ENCODE measurements around the gene DRG2. TPM values are rescaled to one million over a fixed set of nuclear protein-coding genes. Genes with fewer than 3 reads are reported as not detected.
A peak's percentile ranks its signal among the peaks of the same experiment; 100 is the strongest.

Gene DRG2
- total and polyA plus RNA-seq, 4 donors, result 20.6 to 41.8 (median 33.8) TPM

DNA sequence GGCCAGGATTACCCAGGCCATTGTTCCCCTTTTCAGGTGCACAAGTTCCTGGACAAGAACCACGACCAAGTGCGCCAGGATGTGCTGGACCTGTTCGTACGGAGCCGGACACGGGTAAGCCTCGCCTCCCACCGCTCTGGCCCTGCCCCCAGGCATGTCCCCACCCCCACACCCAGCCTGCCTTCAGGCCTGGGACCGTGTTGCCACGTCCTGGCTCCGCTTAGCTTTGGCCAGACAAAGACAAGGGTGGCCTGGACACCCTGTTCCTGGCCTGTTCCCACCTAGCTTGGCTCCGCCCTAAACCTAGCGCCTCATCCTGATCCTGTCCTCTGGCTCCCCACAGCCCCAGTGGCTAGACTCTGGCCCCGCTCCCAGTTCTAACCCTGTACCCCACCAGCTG, 51.8 kb downstream of the DRG2 start:
- 84% methylated on average over 14 of the region's 14 CpGs for whole genome bisulfite sequencing (ENCODE audit: insufficient coverage)
- no peaks in the 10 kb centered on the region for H3K27me3 ChIP-seq (ENCODE audit: control insufficient read depth, insufficient read depth, low read length)
- no peak overlapping the region for H3K4me3 ChIP-seq (ENCODE audit: low read depth, low read length)
- no peaks in the 10 kb centered on the region for H3K9me3 ChIP-seq (ENCODE audit: control insufficient read depth, insufficient read depth, low read length)
- no peaks in the 10 kb centered on the region for H3K4me1 ChIP-seq (ENCODE audit: control insufficient read depth, insufficient read depth, low read length)
- H3K27ac ChIP-seq (ENCODE audit: low read depth, low read length), result no peak overlapping the region
- DNase-seq (ENCODE audit: low read depth in 4 of 6, low spot score in 6 of 6), result no peak
- H3K36me3 ChIP-seq (ENCODE audit: control insufficient read depth, insufficient read depth, low read length), result no peaks in the 10 kb centered on the region

DNA sequence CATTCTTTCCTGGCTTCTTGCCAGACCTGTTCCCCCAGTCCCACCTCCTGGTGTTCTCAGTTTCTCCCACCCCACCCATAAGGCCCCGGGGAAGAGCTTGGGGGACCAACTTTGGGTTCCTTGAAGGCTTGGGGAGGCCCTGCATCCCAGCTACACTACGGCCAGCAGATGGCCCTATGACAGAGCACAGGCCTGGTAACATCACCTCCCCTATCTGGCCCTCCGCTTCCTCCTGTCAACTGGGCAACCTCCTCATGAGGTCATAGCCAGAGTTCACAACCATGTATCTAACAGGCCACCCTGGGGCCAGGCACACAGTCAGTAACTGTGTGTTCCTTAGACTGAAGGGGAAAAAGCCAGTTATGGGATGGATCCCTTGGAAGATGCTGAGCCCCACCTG, 52.2 kb downstream of the DRG2 start:
- Histone ChIP-seq H3K4me1 (ENCODE audit: control insufficient read depth, insufficient read depth, low read length) (no peaks in the 10 kb centered on the region), H3K27me3 (ENCODE audit: control insufficient read depth, insufficient read depth, low read length) (no peaks in the 10 kb centered on the region), H3K36me3 (ENCODE audit: control insufficient read depth, insufficient read depth, low read length) (no peaks in the 10 kb centered on the region), H3K4me3 (ENCODE audit: low read depth, low read length) (no peak overlapping the region), H3K27ac (ENCODE audit: low read depth, low read length) (no peak overlapping the region), H3K9me3 (ENCODE audit: control insufficient read depth, insufficient read depth, low read length) (no peaks in the 10 kb centered on the region)
- WGBS (ENCODE audit: insufficient coverage), result 80% methylated on average over 2 of the region's 3 CpGs
- no peak for DNase-seq (ENCODE audit: low read depth in 4 of 6, low spot score in 6 of 6)

DNA sequence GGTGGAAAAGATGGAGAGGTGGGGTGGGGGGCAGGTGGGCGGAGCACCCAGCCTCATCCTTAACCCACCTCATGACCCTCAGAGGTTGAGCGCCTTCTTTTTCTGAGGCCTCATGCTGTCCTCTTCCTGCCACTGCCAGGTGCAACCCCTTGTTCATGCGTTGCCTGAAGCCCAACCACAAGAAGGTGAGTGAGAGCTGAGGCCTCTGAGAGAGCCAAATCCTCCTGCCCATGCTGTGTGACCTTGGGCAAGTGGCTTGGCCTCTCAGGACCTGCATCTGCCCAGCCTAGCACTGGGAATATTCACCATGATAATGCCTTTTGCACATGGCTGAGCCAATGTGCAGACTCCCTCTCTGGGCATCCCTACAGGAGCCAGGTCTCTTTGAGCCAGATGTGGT, 52.9 kb downstream of the DRG2 start:
- Histone ChIP-seq H3K4me3 (ENCODE audit: low read depth, low read length) (no peak overlapping the region), H3K9me3 (ENCODE audit: control insufficient read depth, insufficient read depth, low read length) (no peaks in the 10 kb centered on the region), H3K36me3 (ENCODE audit: control insufficient read depth, insufficient read depth, low read length) (no peaks in the 10 kb centered on the region), H3K27ac (ENCODE audit: low read depth, low read length) (no peak overlapping the region), H3K27me3 (ENCODE audit: control insufficient read depth, insufficient read depth, low read length) (no peaks in the 10 kb centered on the region), H3K4me1 (ENCODE audit: control insufficient read depth, insufficient read depth, low read length) (no peaks in the 10 kb centered on the region)
- 88% methylated on average over 2 of the region's 3 CpGs for WGBS (ENCODE audit: insufficient coverage)
- no peak for DNase-seq (ENCODE audit: low read depth in 4 of 6, low spot score in 6 of 6)

DNA sequence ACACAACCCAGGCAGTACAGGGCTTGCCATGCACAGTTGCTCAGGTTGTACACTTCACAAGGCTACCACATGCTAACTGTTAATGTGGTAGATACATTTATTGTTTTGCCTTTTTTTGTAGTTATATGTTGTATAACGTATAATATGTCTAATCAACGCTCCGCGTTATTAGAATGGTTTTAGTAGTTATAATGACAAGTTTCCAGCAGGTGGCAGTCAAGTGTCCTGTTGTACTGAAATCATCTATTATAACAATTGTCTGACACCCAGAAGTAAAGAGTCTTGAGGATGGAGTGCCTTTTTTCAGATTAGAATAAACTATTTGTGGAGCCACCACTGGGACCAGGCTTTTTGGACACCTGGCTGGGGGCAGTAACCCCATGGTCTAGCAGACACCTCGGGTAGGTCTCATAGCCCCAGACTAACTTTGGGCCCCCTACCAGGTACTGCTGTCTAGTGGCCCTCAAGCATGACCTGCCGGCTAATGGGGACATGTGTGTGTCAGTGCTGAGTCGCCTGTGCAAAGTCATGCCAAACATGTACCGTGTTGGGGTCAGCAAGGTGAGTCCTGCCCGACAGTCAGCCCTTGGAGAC, 53.6 kb downstream of the DRG2 start:
- H3K4me3 ChIP-seq (ENCODE audit: low read depth, low read length), result no peak overlapping the region
- no peaks in the 10 kb centered on the region for H3K9me3 ChIP-seq (ENCODE audit: control insufficient read depth, insufficient read depth, low read length)
- no peaks in the 10 kb centered on the region for H3K27me3 ChIP-seq (ENCODE audit: control insufficient read depth, insufficient read depth, low read length)
- 53% methylated on average over 5 of the region's 9 CpGs for WGBS (ENCODE audit: insufficient coverage)
- no peaks in the 10 kb centered on the region for H3K36me3 ChIP-seq (ENCODE audit: control insufficient read depth, insufficient read depth, low read length)
- DNase-seq (ENCODE audit: low read depth in 4 of 6, low spot score in 6 of 6), result peak; percentile 17 to 87 (median 42)
- no peaks in the 10 kb centered on the region for H3K4me1 ChIP-seq (ENCODE audit: control insufficient read depth, insufficient read depth, low read length)
- H3K27ac ChIP-seq (ENCODE audit: low read depth, low read length), result no peak overlapping the region

DNA sequence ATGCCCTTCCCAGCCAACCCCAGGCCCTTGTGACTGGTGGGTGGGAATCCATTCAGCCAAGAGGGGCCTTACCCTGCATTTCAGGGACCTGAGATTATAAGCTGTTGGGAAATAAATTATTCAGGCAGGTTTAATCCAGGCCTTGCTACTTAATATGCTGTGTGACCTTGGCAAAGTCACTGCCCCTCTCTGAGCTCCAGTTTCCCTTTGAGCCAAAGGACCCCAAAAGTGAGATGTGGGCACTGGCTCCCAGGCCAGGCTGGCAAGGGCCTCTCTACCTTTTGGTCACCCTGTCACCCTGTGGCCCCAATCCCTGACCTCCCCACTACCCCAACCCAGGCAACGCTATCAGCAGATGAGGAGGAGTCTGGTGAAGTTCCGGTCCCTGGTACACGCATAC, 54.7 kb downstream of the DRG2 start:
- Histone ChIP-seq H3K27me3 (ENCODE audit: control insufficient read depth, insufficient read depth, low read length) (no peaks in the 10 kb centered on the region), H3K9me3 (ENCODE audit: control insufficient read depth, insufficient read depth, low read length) (no peaks in the 10 kb centered on the region), H3K4me3 (ENCODE audit: low read depth, low read length) (no peak overlapping the region), H3K4me1 (ENCODE audit: control insufficient read depth, insufficient read depth, low read length) (no peaks in the 10 kb centered on the region), H3K36me3 (ENCODE audit: control insufficient read depth, insufficient read depth, low read length) (no peaks in the 10 kb centered on the region), H3K27ac (ENCODE audit: low read depth, low read length) (no peak overlapping the region)
- WGBS (ENCODE audit: insufficient coverage), result 100% methylated on average over 2 of the region's 3 CpGs
- DNase-seq (ENCODE audit: low read depth in 4 of 6, low spot score in 6 of 6), result no peak

DNA sequence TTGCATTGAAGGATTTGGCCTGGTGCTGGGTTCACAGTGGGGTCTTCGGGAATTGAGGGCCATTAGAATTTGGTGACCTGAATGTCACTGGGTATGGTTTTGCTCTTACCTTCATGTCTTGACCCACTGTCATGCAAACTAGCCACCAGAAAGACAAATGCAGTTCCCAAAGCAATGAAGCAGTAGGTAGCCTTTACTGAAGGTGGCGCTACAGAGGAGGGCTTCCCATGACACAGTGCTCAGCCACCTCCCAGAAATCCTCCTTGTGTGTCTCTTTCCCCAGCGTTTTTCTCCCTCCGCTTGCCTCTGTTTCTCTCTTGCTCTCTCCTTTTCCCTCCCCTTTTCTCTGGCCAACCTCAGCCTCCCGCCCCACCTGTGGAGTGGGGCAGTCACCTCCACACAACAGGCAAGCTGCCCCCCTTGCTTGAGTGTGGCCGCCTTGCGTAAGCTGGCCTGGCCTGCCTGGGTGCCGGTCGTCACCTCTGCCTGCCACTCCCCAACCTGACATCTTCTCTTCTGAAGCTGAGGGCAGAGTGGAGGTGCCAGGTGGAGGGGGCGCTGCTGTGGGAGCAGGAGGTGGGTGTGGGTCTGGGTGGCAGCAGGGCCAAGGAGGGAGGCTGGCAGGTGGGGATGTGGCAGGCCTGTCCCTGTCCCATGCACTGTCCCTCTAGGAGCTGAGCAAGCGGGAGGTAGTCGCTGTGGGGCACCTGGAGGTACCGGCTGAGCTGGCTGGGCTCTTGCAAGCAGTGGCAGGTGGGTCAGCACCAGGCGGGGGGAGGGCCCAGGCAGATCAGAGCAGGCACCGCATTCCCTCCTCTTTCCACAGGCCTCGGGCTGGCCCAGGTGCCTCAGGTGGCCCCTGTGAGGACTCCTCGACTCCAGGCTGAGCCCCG, 55.5 kb downstream of the DRG2 start:
- 71% methylated on average over 15 of the region's 18 CpGs for WGBS (ENCODE audit: insufficient coverage)
- Histone ChIP-seq H3K36me3 (ENCODE audit: control insufficient read depth, insufficient read depth, low read length) (no peaks in the 10 kb centered on the region), H3K4me3 (ENCODE audit: low read depth, low read length) (no peak overlapping the region), H3K27ac (ENCODE audit: low read depth, low read length) (no peak overlapping the region), H3K9me3 (ENCODE audit: control insufficient read depth, insufficient read depth, low read length) (no peaks in the 10 kb centered on the region), H3K27me3 (ENCODE audit: control insufficient read depth, insufficient read depth, low read length) (no peaks in the 10 kb centered on the region), H3K4me1 (ENCODE audit: control insufficient read depth, insufficient read depth, low read length) (no peaks in the 10 kb centered on the region)
- DNase-seq (ENCODE audit: low read depth in 4 of 6, low spot score in 6 of 6), result no peak

DNA sequence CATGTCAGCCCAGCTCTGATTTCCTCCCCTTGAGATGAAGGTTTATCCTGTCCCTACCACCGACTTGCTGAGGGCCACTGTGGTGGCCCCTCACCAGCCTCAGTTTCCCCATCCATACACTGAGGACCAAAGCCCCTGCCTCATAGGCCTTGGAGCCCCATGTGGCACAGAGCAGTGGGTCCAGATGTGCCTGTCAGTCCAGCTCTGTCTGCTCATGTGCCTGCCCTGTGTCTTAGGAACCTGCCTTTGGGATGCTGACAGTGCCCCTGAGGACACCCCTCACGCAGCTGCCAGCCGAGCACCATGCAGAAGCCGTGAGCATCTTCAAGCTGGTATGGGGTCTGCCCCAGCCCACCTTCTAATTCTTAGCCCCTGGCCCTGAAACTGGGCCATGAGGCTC, 56.5 kb downstream of the DRG2 start:
- no peak overlapping the region for H3K27ac ChIP-seq (ENCODE audit: low read depth, low read length)
- no peak overlapping the region for H3K4me3 ChIP-seq (ENCODE audit: low read depth, low read length)
- no peak for DNase-seq (ENCODE audit: low read depth in 4 of 6, low spot score in 6 of 6)
- H3K27me3 ChIP-seq (ENCODE audit: control insufficient read depth, insufficient read depth, low read length), result no peaks in the 10 kb centered on the region
- H3K36me3 ChIP-seq (ENCODE audit: control insufficient read depth, insufficient read depth, low read length), result no peaks in the 10 kb centered on the region
- H3K4me1 ChIP-seq (ENCODE audit: control insufficient read depth, insufficient read depth, low read length), result no peaks in the 10 kb centered on the region
- 67% methylated on average over 1 of the region's 4 CpGs for WGBS (ENCODE audit: insufficient coverage)
- no peaks in the 10 kb centered on the region for H3K9me3 ChIP-seq (ENCODE audit: control insufficient read depth, insufficient read depth, low read length)

DNA sequence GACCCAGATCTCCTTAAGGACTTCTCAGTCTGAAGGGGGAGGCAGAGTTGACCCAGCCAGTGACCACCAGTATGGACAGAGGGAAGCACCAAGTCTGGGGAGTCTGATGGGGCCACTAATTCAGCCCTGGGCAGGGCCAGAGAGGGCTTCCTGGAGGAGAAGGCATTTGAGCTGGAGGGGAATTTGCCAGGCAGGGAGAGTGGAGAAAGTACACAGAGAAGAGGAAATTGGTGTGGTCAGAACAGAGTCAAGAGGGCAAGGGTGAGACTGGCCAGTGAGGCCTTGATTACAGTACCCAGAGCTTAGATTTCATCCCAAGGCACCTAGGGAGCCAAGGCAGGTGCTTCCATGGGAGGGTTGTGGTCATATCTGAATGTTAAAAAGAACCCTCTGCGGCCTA, 57.1 kb downstream of the DRG2 start:
- no peaks in the 10 kb centered on the region for H3K36me3 ChIP-seq (ENCODE audit: control insufficient read depth, insufficient read depth, low read length)

DNA sequence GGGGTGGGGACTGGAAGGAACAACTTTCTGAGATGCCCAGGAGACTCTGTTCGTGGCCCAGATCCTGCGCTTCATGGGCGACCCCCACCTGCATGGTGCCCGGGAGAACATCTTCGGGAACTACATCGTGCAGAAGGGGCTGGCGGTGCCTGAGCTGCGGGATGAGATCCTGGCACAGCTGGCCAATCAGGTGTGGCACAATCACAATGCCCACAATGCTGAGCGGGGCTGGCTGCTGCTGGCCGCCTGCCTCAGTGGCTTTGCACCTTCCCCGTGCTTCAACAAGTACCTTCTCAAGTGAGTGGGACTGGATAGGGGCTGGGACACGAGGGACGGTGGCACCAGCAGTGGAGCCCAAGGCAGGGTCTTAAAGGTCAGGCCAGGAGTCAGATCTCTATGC, 58.1 kb downstream of the DRG2 start:
- Histone ChIP-seq H3K4me3 (ENCODE audit: low read depth, low read length) (no peak overlapping the region), H3K36me3 (ENCODE audit: control insufficient read depth, insufficient read depth, low read length) (no peaks in the 10 kb centered on the region), H3K4me1 (ENCODE audit: control insufficient read depth, insufficient read depth, low read length) (peaks cover 4% of the 10 kb centered on the region), H3K27ac (ENCODE audit: low read depth, low read length) (no peak overlapping the region), H3K9me3 (ENCODE audit: control insufficient read depth, insufficient read depth, low read length) (no peaks in the 10 kb centered on the region), H3K27me3 (ENCODE audit: control insufficient read depth, insufficient read depth, low read length) (no peaks in the 10 kb centered on the region)
- no peak for DNase-seq (ENCODE audit: low read depth in 4 of 6, low spot score in 6 of 6)
- 82% methylated on average over 13 of the region's 13 CpGs for WGBS (ENCODE audit: insufficient coverage)

More for the DNA sequence above, 57.1 kb downstream of the DRG2 start:
- H3K9me3 ChIP-seq (ENCODE audit: control insufficient read depth, insufficient read depth, low read length), result no peaks in the 10 kb centered on the region
- WGBS (ENCODE audit: insufficient coverage), result 94% methylated on average over 1 of the region's 1 CpG
- H3K4me1 ChIP-seq (ENCODE audit: control insufficient read depth, insufficient read depth, low read length), result no peaks in the 10 kb centered on the region
- DNase-seq (ENCODE audit: low read depth in 4 of 6, low spot score in 6 of 6), result no peak
- no peaks in the 10 kb centered on the region for H3K27me3 ChIP-seq (ENCODE audit: control insufficient read depth, insufficient read depth, low read length)
- no peak overlapping the region for H3K27ac ChIP-seq (ENCODE audit: low read depth, low read length)
- no peak overlapping the region for H3K4me3 ChIP-seq (ENCODE audit: low read depth, low read length)

DNA sequence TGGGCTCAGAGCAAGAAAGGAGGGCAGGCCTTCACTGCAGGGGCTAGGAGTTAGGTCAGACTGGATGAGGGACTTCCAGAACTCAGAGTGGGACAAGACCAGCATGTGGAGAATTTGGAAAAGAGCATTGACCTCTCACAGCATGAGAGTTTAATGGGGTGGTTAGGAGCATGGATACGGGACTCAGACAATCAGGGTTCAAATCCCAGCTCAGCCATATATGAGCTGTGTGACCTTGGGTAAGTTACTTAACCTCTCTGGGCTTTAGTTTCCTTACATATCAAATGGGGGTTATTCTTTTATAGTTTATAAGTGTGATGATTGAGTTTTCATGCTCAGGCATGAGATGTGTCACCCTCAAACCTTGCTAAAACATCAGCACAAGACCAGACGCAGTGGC, 58.5 kb downstream of the DRG2 start:
- Histone ChIP-seq H3K4me3 (ENCODE audit: low read depth, low read length) (no peak overlapping the region), H3K36me3 (ENCODE audit: control insufficient read depth, insufficient read depth, low read length) (no peaks in the 10 kb centered on the region), H3K4me1 (ENCODE audit: control insufficient read depth, insufficient read depth, low read length) (peaks cover 9% of the 10 kb centered on the region), H3K9me3 (ENCODE audit: control insufficient read depth, insufficient read depth, low read length) (no peaks in the 10 kb centered on the region), H3K27me3 (ENCODE audit: control insufficient read depth, insufficient read depth, low read length) (no peaks in the 10 kb centered on the region), H3K27ac (ENCODE audit: low read depth, low read length) (no peak overlapping the region)
- DNase-seq (ENCODE audit: low read depth in 4 of 6, low spot score in 6 of 6), result no peak
- WGBS (ENCODE audit: insufficient coverage), result no CpG with 5 or more reads among the region's 2 CpGs

Measured in spinal cord (tissue), 10 donors.